ENCODE data around the gene FKBP1A.

The FKBP1A gene

DNA sequence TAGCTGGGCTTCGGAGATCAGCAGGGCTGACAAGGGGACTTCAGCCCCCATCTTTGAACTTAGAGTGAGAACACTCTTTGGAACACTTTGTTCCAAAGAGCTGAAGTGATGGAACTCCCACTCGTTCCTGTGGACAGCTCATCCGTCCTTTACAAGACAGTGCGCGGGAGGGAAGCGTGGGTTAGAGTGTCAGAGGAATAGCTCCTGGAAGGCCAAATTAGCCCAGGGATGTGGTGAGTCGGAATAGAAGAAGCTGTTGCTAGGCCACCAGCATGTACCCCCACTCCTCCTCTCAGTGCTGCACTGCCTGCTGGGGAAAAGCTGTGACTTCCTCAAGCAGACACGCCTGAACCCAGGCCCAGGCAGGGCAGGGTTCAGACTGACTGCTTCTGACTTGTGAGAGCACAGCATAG lies 65.6 kb downstream of the FKBP1A start:
- no peak overlapping the region for H3K27ac ChIP-seq (ENCODE audit: extremely low read depth, low read depth, low read length)
- no peak overlapping the region for H3K4me3 ChIP-seq (ENCODE audit: low read depth, low read length)
- POLR2A ChIA-PET, result interaction anchor here (0.8 to 1.0 kb wide), 2 partner anchors 8 to 65 kb away, joined by 3 to 4 read pairs; no protein-coding TSS in a partner anchor
- TF ChIP-seq, protein P1, sequence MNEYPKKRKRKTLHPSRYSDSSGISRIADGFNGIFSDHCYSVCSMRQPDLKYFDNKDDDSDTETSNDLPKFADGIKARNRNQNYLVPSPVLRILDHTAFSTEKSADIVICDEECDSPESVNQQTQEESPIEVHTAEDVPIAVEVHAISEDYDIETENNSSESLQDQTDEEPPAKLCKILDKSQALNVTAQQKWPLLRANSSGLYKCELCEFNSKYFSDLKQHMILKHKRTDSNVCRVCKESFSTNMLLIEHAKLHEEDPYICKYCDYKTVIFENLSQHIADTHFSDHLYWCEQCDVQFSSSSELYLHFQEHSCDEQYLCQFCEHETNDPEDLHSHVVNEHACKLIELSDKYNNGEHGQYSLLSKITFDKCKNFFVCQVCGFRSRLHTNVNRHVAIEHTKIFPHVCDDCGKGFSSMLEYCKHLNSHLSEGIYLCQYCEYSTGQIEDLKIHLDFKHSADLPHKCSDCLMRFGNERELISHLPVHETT (tag by site-specific recombination; IDR thresholded peaks at IDR 0.05), result no peak
- no peak for TF ChIP-seq ZNF560 (tag by site-specific recombination; IDR thresholded peaks at IDR 0.05; ENCODE audit: borderline replicate concordance)
- peak; percentile 96 for TF ChIP-seq ZFHX2 (tag by site-specific recombination; conservative IDR thresholded peaks at IDR 0.05)
- TF ChIP-seq ZNF654 (tag by site-specific recombination; IDR thresholded peaks at IDR 0.05; ENCODE audit: low read depth), result no peak
- TF ChIP-seq ZNF549 (tag by site-specific recombination; IDR thresholded peaks at IDR 0.05), result no peak
- no peak for TF ChIP-seq SALL2 (tag by site-specific recombination; IDR thresholded peaks at IDR 0.05; ENCODE audit: borderline replicate concordance)
- TF ChIP-seq, protein P2, sequence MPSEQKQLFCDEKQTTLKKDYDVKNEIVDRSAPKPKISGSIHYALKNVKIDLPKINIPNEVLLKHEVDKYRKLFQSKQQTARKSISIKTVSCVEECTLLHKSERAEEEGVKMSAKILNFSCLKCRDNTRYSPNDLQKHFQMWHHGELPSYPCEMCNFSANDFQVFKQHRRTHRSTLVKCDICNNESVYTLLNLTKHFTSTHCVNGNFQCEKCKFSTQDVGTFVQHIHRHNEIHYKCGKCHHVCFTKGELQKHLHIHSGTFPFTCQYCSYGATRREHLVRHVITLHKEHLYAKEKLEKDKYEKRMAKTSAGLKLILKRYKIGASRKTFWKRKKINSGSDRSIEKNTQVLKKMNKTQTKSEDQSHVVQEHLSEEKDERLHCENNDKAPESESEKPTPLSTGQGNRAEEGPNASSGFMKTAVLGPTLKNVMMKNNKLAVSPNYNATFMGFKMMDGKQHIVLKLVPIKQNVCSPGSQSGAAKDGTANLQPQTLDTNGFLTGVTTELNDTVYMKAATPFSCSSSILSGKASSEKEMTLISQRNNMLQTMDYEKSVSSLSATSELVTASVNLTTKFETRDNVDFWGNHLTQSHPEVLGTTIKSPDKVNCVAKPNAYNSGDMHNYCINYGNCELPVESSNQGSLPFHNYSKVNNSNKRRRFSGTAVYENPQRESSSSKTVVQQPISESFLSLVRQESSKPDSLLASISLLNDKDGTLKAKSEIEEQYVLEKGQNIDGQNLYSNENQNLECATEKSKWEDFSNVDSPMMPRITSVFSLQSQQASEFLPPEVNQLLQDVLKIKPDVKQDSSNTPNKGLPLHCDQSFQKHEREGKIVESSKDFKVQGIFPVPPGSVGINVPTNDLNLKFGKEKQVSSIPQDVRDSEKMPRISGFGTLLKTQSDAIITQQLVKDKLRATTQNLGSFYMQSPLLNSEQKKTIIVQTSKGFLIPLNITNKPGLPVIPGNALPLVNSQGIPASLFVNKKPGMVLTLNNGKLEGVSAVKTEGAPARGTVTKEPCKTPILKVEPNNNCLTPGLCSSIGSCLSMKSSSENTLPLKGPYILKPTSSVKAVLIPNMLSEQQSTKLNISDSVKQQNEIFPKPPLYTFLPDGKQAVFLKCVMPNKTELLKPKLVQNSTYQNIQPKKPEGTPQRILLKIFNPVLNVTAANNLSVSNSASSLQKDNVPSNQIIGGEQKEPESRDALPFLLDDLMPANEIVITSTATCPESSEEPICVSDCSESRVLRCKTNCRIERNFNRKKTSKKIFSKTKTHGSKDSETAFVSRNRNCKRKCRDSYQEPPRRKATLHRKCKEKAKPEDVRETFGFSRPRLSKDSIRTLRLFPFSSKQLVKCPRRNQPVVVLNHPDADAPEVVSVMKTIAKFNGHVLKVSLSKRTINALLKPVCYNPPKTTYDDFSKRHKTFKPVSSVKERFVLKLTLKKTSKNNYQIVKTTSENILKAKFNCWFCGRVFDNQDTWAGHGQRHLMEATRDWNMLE (tag by site-specific recombination; conservative IDR thresholded peaks at IDR 0.05; ENCODE audit: low read depth), result no peak
- peak; percentile 57; the same call in 1 of the 2 replicates for TF ChIP-seq ZNF600 (tag by site-specific recombination; IDR thresholded peaks at IDR 0.05)
- TF ChIP-seq ZNF132 (tag by site-specific recombination; IDR thresholded peaks at IDR 0.05; ENCODE audit: borderline replicate concordance), result no peak
- TF ChIP-seq ZNF660 (tag by site-specific recombination; IDR thresholded peaks at IDR 0.05), result no peak
- TF ChIP-seq EGR2 (tag by site-specific recombination; IDR thresholded peaks at IDR 0.05; ENCODE audit: low read depth), result peak; percentile 96
- no peak for TF ChIP-seq ZNF114 (tag by site-specific recombination; IDR thresholded peaks at IDR 0.05)
- H3K4me1 ChIP-seq (ENCODE audit: control insufficient read depth, insufficient read depth, low read length), result peaks cover 23% of the 10 kb centered on the region
- peaks cover 9 to 40% of the 10 kb centered on the region in 2 experiments; a peak in 2 of 3 replicates for H3K36me3 ChIP-seq (ENCODE audit: control insufficient read depth in 2 of 2, insufficient read depth in 1 of 2, low read length in 2 of 2)
- no peaks in the 10 kb centered on the region for H3K9me3 ChIP-seq (ENCODE audit: control insufficient read depth, insufficient read depth, low read depth, low read length)
- CTCF ChIA-PET, result interaction anchor here (1.1 to 1.3 kb wide), 2 partner anchors 177 to 370 kb away, joined by 3 read pairs; no protein-coding TSS in a partner anchor

DNA sequence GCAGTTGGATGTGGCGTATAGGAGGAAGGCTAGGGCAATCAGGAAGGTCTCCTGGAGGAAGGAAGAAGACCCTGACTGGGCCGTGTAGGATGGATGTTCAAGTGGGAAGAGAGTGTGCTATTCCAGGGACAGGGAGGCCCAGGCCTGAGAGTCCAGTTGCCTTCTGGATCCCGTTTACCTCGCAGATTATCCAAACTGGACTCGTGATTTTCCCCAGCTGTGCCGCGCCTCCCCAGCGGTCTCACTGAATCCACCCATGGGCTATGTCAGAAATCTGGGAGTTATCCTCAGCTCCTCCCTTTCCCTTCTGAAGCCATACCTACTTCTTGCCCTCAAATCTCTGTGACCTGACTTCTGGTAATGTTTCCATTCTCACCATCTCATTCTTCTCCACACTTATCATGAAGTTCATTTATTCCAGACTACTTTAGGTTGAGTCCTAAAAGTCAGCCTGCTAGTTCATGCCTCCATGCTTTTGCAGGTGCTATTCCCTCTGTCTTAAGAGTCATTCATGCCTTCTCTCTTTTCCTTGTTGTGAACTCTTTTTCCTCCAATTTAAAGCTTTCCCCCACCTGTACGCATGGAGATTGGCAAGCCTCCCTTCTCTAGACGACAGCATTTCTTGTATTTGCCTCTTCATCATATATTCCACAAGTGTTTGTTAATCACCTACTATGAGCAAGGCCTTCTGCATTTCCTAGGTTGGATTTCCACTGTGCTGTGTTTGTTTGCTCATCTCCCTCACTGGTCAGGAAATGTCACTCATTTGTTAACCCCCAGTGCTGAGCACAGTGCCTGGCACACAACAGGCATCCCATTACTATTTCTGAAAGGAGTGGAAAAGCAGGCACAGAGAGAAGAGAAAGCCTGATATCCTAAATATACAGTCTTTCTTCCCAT lies 66.6 kb downstream of the FKBP1A start:
- CTCF ChIA-PET, result interaction anchor here (0.7 to 1.3 kb wide), 5 partner anchors 8 to 235 kb away, joined by 3 to 4 read pairs (median 3); no protein-coding TSS in a partner anchor
- peaks cover 23% of the 10 kb centered on the region for H3K4me1 ChIP-seq (ENCODE audit: control insufficient read depth, insufficient read depth, low read length)

More for the DNA sequence above, 66.6 kb downstream of the FKBP1A start:
- TF ChIP-seq ZNF530 (tag by site-specific recombination; IDR thresholded peaks at IDR 0.05; ENCODE audit: low read depth) (no peak), SCRT1 (tag by site-specific recombination; IDR thresholded peaks at IDR 0.05; ENCODE audit: borderline replicate concordance) (peak; percentile 60; the same call in 1 of the 2 replicates), SCRT2 (tag by site-specific recombination; IDR thresholded peaks at IDR 0.05) (peak; percentile 91), WT1 (tag by site-specific recombination; IDR thresholded peaks at IDR 0.05) (0 out of 2 replicates have a peak, but pooled peaks have one; percentile 10)
- Histone ChIP-seq H3K9me3 (ENCODE audit: control insufficient read depth, insufficient read depth, low read depth, low read length) (no peaks in the 10 kb centered on the region), H3K36me3 (ENCODE audit: control insufficient read depth in 2 of 2, insufficient read depth in 1 of 2, low read length in 2 of 2) (peaks cover 5 to 36% of the 10 kb centered on the region in 2 experiments; a peak in 2 of 3 replicates), H3K27ac (ENCODE audit: extremely low read depth, low read depth, low read length) (peak overlapping the region; percentile 93; the same call in 1 of the 2 replicates), H3K4me3 (ENCODE audit: low read depth, low read length) (peak overlapping the region; percentile 66)
- POLR2A ChIA-PET, result interaction anchor here (0.8 to 1.4 kb wide), 9 partner anchors 8 to 177 kb away, joined by 3 to 8 read pairs (median 3); partner anchors contain the start of gene SNPH
